Measurements from ENCODE around the gene LYRM4.

The LYRM4 gene

DNA sequence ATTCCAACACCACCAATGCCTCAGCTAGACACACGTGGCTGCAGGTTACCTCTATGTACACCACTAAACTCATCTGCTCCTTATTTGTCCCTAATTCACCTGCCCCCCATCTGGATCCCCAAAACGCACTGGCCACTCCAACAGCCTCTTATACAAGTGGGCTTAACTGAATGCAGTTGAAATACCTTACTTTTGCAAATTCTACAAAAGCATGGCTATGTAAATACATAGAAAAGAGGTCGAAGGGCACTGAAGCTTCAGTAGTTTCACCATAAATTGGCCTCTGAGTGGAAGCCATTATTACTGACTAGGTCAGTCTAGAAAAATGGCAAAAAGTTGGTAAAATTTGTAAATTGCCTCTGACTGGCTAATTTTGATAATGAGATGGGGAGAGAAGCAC, 186.8 kb downstream of the LYRM4 start:
- TF ChIP-seq TAF1 (IDR thresholded peaks at IDR 0.05; ENCODE audit: borderline replicate concordance, insufficient read depth, low read length) (no peak), SIN3A (IDR thresholded peaks at IDR 0.05; ENCODE audit: borderline replicate concordance, insufficient read depth, low read length) (no peak)

DNA sequence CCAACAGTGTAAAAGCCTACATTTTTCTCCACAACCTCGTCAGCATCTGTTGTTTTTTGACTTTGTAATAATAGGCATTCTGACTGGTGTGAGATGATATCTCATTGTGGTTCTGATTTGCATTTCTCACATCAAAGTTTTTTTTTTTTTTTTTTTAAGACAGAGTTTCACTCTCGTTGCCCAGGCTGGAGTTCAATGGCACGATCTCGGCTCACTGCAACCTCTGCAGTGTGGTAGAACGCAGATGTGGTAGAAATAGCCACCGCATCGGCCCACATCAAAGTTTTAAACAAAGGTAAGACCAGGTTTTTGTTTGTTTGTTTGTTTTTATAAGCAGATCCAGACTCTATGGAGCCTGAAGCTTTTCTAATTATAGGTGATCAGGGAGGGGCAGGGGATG, 188.3 kb downstream of the LYRM4 start:
- no peak for TF ChIP-seq POLR2AphosphoS5 (IDR thresholded peaks at IDR 0.05; ENCODE audit: low read depth, low read length)
- no peak for TF ChIP-seq SIN3A (IDR thresholded peaks at IDR 0.05; ENCODE audit: borderline replicate concordance, insufficient read depth, low read length)
- TF ChIP-seq, protein P1, sequence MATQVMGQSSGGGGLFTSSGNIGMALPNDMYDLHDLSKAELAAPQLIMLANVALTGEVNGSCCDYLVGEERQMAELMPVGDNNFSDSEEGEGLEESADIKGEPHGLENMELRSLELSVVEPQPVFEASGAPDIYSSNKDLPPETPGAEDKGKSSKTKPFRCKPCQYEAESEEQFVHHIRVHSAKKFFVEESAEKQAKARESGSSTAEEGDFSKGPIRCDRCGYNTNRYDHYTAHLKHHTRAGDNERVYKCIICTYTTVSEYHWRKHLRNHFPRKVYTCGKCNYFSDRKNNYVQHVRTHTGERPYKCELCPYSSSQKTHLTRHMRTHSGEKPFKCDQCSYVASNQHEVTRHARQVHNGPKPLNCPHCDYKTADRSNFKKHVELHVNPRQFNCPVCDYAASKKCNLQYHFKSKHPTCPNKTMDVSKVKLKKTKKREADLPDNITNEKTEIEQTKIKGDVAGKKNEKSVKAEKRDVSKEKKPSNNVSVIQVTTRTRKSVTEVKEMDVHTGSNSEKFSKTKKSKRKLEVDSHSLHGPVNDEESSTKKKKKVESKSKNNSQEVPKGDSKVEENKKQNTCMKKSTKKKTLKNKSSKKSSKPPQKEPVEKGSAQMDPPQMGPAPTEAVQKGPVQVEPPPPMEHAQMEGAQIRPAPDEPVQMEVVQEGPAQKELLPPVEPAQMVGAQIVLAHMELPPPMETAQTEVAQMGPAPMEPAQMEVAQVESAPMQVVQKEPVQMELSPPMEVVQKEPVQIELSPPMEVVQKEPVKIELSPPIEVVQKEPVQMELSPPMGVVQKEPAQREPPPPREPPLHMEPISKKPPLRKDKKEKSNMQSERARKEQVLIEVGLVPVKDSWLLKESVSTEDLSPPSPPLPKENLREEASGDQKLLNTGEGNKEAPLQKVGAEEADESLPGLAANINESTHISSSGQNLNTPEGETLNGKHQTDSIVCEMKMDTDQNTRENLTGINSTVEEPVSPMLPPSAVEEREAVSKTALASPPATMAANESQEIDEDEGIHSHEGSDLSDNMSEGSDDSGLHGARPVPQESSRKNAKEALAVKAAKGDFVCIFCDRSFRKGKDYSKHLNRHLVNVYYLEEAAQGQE (IDR thresholded peaks at IDR 0.05; ENCODE audit: insufficient read depth in 1 of 2, low read depth in 2 of 2, low read length in 2 of 2): no peak
- TF ChIP-seq TAF1 (IDR thresholded peaks at IDR 0.05; ENCODE audit: borderline replicate concordance, insufficient read depth, low read length): no peak

DNA sequence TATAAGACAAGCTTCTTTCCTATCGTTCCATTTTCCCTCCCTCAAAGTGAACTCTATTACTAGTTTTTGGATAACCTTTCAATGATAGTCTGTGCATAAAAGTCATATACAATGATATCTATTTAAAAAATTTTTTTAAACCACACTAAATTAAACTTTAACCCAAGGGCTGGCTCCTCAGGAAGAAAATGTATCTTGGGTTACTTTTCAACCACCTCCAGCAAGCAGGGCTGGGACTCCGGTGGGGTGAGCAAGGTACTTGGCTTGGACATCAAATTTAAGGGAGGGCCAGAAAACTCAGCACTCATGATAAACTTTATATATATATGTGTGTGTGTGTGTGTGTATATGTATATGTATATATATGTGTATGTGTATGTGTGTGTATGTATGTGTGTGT, 189.5 kb downstream of the LYRM4 start:
- TF ChIP-seq SIN3A (IDR thresholded peaks at IDR 0.05; ENCODE audit: borderline replicate concordance, insufficient read depth, low read length) (no peak), FOXP2 (optimal IDR thresholded peaks at IDR 0.05; ENCODE audit: borderline replicate concordance, extremely low read depth, extremely low read length, insufficient read depth) (no peak), POLR2AphosphoS5 (IDR thresholded peaks at IDR 0.05; ENCODE audit: low read depth, low read length) (no peak), TAF1 (IDR thresholded peaks at IDR 0.05; ENCODE audit: borderline replicate concordance, insufficient read depth, low read length) (no peak)
- TF ChIP-seq, protein P1 (IDR thresholded peaks at IDR 0.05; ENCODE audit: insufficient read depth in 1 of 2, low read depth in 2 of 2, low read length in 2 of 2): no peak

DNA sequence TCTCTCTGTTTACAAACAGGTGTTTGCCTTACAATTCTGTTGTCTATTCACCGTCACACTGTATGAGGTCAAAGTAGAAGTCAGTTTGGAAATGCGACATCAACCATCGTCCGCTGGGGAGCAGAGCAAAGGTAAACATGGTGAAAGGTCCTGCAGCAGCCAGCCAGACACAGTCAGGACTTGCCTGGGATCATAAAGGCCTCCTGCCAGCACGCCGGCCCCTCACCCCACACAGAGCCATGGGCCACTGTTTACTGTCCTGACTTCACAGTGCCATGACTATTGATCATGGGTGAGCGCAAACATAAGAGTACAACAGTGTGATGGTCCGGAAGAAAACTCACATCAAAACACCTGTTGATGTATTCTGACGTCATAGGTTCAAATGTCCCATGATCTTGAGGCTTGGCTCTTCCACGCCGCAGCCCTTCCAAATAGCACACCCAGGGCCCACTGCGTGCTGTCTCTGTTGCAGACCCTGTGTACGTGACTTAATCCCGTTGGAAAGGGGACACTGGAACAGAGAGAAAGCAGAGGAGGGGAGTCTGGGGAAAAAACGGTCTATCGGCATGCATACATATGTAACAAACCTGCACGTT, 192.5 kb downstream of the LYRM4 start:
- TF ChIP-seq SIN3A (IDR thresholded peaks at IDR 0.05; ENCODE audit: borderline replicate concordance, insufficient read depth, low read length) (no peak), POLR2AphosphoS5 (IDR thresholded peaks at IDR 0.05; ENCODE audit: low read depth, low read length) (no peak), FOXP2 (optimal IDR thresholded peaks at IDR 0.05; ENCODE audit: borderline replicate concordance, extremely low read depth, extremely low read length, insufficient read depth) (no peak), TAF1 (IDR thresholded peaks at IDR 0.05; ENCODE audit: borderline replicate concordance, insufficient read depth, low read length) (no peak)
- TF ChIP-seq, protein P1 (IDR thresholded peaks at IDR 0.05; ENCODE audit: insufficient read depth in 1 of 2, low read depth in 2 of 2, low read length in 2 of 2): no peak

DNA sequence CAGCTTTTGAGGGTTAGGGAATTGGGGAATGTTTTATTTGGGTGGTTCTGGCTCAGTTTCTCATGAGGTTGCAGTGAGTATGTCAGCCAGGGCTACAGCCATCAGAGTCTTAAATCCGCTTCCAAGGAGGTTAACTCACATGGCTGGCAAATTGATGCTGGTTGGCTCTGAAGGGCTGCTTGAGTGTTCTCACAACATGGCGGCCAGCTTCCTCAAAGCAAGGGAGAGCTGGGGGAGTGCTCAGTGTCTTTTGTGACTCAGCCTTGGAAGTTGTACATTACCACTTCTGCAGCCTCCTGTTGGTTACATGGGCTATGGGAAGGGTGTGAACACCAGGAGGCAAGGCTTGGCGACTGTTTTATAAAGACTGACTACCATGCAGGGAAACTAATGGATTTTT, 193.4 kb downstream of the LYRM4 start:
- TF ChIP-seq SIN3A (IDR thresholded peaks at IDR 0.05; ENCODE audit: borderline replicate concordance, insufficient read depth, low read length) (no peak), TAF1 (IDR thresholded peaks at IDR 0.05; ENCODE audit: borderline replicate concordance, insufficient read depth, low read length) (no peak), POLR2AphosphoS5 (IDR thresholded peaks at IDR 0.05; ENCODE audit: low read depth, low read length) (no peak), FOXP2 (optimal IDR thresholded peaks at IDR 0.05; ENCODE audit: borderline replicate concordance, extremely low read depth, extremely low read length, insufficient read depth) (no peak)
- TF ChIP-seq, protein P1 (IDR thresholded peaks at IDR 0.05; ENCODE audit: insufficient read depth in 1 of 2, low read depth in 2 of 2, low read length in 2 of 2): no peak
